Effector memory CD8-positive, alpha-beta T cell (primary cell): ENCODE data around the gene ACADS.

Source experiments
- ATAC-seq: fragments of 150-1000 bp; cut with Tn5 transposase; replicated peaks from 2 replicates; pipeline ENCODE4 v1.10.0; 2021; ENCODE audit warnings: mild to moderate bottlenecking, moderate library complexity
- DNase-seq, 3 experiments: peaks; one replicate each; pipeline ENCODE4 v3.0.0; 2021
- H3K27ac Mint-ChIP-seq, 2 donors: one replicate each; pipeline ENCODE4 v1.8.0; 2022; ENCODE audit warnings: mild to moderate bottlenecking in 2 of 2, mixed read lengths in 2 of 2, moderate library complexity in 2 of 2
- H3K27me3 Mint-ChIP-seq, 2 donors: one replicate each; pipeline ENCODE4 v1.8.0; 2022; ENCODE audit warnings: mixed read lengths in 2 of 2
- H3K36me3 Mint-ChIP-seq: one replicate; pipeline ENCODE4 v1.8.0; 2022; ENCODE audit warnings: mild to moderate bottlenecking, moderate library complexity, mixed read lengths; ENCODE audit not compliant: insufficient read depth
- H3K4me1 Mint-ChIP-seq, 2 donors: one replicate each; pipeline ENCODE4 v1.8.0; 2022; ENCODE audit warnings: low read depth in 2 of 2, mixed read lengths in 2 of 2
- H3K4me3 Mint-ChIP-seq, 2 donors: one replicate each; pipeline ENCODE4 v1.8.0; 2022; ENCODE audit warnings: mild to moderate bottlenecking in 2 of 2, mixed read lengths in 2 of 2, moderate library complexity in 2 of 2
- H3K9me3 Mint-ChIP-seq, 2 donors: one replicate each; pipeline ENCODE4 v1.8.0; 2022; ENCODE audit warnings: mixed read lengths in 2 of 2

Gene ACADS

GRCh38 chr12:120739821-120740613 is 14.4 kb downstream of the ACADS start:
- no peak for DNase-seq
- peaks cover 0 to 3% of the 10 kb centered on the region in 2 donors for H3K4me1 Mint-ChIP-seq
- H3K36me3 Mint-ChIP-seq, result no peaks in the 10 kb centered on the region
- no peak for ATAC-seq
- H3K27me3 Mint-ChIP-seq, result no peaks in the 10 kb centered on the region
- H3K9me3 Mint-ChIP-seq, result no peaks in the 10 kb centered on the region
- no peak overlapping the region for H3K4me3 Mint-ChIP-seq
- peak overlapping the region in 1 of 2 donors; percentile 32 for H3K27ac Mint-ChIP-seq

- no peak for DNase-seq
- H3K9me3 Mint-ChIP-seq, result no peaks in the 10 kb centered on the region
- H3K27me3 Mint-ChIP-seq, result no peaks in the 10 kb centered on the region
- ATAC-seq, result no peak
- H3K4me3 Mint-ChIP-seq, result no peak overlapping the region
- H3K27ac Mint-ChIP-seq, result no peak overlapping the region
- peaks cover 0 to 3% of the 10 kb centered on the region in 2 donors for H3K4me1 Mint-ChIP-seq
- no peaks in the 10 kb centered on the region for H3K36me3 Mint-ChIP-seq
Measured at GRCh38 chr12:120740871-120741270, 15.2 kb downstream of the ACADS start.

GRCh38 chr12:120741476-120742421 is 16.1 kb downstream of the ACADS start:
- ATAC-seq (no peak), DNase-seq (no peak)
- no peak overlapping the region for H3K4me3 Mint-ChIP-seq
- no peaks in the 10 kb centered on the region for H3K4me1 Mint-ChIP-seq
- no peaks in the 10 kb centered on the region for H3K9me3 Mint-ChIP-seq
- H3K36me3 Mint-ChIP-seq, result no peaks in the 10 kb centered on the region
- no peaks in the 10 kb centered on the region for H3K27me3 Mint-ChIP-seq
- H3K27ac Mint-ChIP-seq, result peak overlapping the region in 1 of 2 donors; percentile 60

- Mint-ChIP-seq H3K36me3 (no peaks in the 10 kb centered on the region), H3K4me3 (no peak overlapping the region), H3K27me3 (no peaks in the 10 kb centered on the region), H3K4me1 (peaks cover 0 to 5% of the 10 kb centered on the region in 2 donors), H3K27ac (no peak overlapping the region), H3K9me3 (no peaks in the 10 kb centered on the region)
- ATAC-seq (no peak), DNase-seq (no peak)
Measured at GRCh38 chr12:120744922-120745493, 19.4 kb downstream of the ACADS start.

GRCh38 chr12:120748242-120748641 is 22.6 kb downstream of the ACADS start:
- no peaks in the 10 kb centered on the region for H3K27me3 Mint-ChIP-seq
- H3K4me3 Mint-ChIP-seq, result no peak overlapping the region
- H3K9me3 Mint-ChIP-seq, result no peaks in the 10 kb centered on the region
- H3K27ac Mint-ChIP-seq, result no peak overlapping the region
- H3K4me1 Mint-ChIP-seq, result peaks cover 0 to 5% of the 10 kb centered on the region in 2 donors
- ATAC-seq (peak; percentile 57), DNase-seq (no peak)
- peaks cover 2% of the 10 kb centered on the region for H3K36me3 Mint-ChIP-seq

DNA sequence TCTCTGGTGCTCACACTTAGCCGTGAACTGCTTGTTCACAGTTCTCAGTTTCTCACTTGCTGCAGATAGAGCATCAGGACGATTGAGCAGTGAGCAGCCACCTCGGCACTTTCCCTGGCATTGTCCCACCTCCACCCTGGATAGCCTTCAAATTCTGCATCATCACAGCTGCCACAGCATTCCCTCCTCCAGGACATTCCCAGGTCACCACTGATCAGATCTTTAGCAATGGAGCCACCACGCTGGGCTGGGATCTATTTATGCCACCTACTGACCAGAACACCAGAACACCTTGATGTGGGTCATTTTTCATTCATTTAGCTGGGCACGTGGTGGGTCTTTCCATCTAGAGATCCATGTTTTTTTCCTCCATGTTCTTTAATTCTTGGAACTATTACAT is 23.6 kb downstream of the ACADS start:
- Mint-ChIP-seq H3K4me3 (no peak overlapping the region), H3K9me3 (no peaks in the 10 kb centered on the region), H3K36me3 (peaks cover 2% of the 10 kb centered on the region), H3K27me3 (no peaks in the 10 kb centered on the region), H3K27ac (peak overlapping the region in 1 of 2 donors; percentile 42), H3K4me1 (peaks cover 0 to 5% of the 10 kb centered on the region in 2 donors)
- no peak for ATAC-seq
- no peak for DNase-seq

- H3K27me3 Mint-ChIP-seq, result peaks cover 0 to 10% of the 10 kb centered on the region in 2 donors
- no peak overlapping the region for H3K27ac Mint-ChIP-seq
- H3K4me3 Mint-ChIP-seq, result no peak overlapping the region
- DNase-seq (no peak), ATAC-seq (no peak)
- peaks cover 0 to 5% of the 10 kb centered on the region in 2 donors for H3K4me1 Mint-ChIP-seq
- H3K36me3 Mint-ChIP-seq, result peaks cover 2% of the 10 kb centered on the region
- peaks cover 0 to 3% of the 10 kb centered on the region in 2 donors for H3K9me3 Mint-ChIP-seq
Measured at GRCh38 chr12:120750806-120751205, 25.2 kb downstream of the ACADS start.

DNA sequence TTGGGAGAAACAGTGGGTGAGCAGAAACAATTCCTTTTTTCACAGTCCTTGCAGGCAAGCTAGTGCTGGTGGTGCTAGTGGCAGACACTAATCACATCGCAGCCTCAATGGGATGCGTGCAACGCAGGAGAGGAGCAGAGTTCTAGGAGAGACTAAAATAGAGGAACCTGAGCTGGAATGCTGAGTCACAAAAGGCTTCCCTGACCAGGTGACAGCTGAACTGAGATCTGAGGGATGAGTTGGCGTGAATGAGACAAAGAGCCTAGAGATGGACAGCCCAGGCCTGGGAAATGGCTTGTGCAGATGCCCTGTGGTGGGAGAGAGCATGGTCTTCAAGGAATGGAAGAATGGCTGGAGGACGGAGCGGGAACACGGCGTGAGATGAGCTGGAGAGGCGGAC is 25.8 kb downstream of the ACADS start:
- H3K4me1 Mint-ChIP-seq, result peaks cover 0 to 5% of the 10 kb centered on the region in 2 donors
- no peak overlapping the region for H3K4me3 Mint-ChIP-seq
- DNase-seq, result no peak
- no peak overlapping the region for H3K27ac Mint-ChIP-seq
- ATAC-seq, result no peak
- peaks cover 0 to 10% of the 10 kb centered on the region in 2 donors for H3K27me3 Mint-ChIP-seq
- peaks cover 0 to 3% of the 10 kb centered on the region in 2 donors for H3K9me3 Mint-ChIP-seq
- H3K36me3 Mint-ChIP-seq, result peaks cover 2% of the 10 kb centered on the region

GRCh38 chr12:120754792-120755191 is 29.2 kb downstream of the ACADS start:
- Mint-ChIP-seq H3K4me3 (no peak overlapping the region), H3K36me3 (peaks cover 2% of the 10 kb centered on the region), H3K4me1 (no peaks in the 10 kb centered on the region), H3K9me3 (peaks cover 0 to 3% of the 10 kb centered on the region in 2 donors), H3K27me3 (peaks cover 0 to 10% of the 10 kb centered on the region in 2 donors), H3K27ac (no peak overlapping the region)
- ATAC-seq (no peak), DNase-seq (no peak)

DNA sequence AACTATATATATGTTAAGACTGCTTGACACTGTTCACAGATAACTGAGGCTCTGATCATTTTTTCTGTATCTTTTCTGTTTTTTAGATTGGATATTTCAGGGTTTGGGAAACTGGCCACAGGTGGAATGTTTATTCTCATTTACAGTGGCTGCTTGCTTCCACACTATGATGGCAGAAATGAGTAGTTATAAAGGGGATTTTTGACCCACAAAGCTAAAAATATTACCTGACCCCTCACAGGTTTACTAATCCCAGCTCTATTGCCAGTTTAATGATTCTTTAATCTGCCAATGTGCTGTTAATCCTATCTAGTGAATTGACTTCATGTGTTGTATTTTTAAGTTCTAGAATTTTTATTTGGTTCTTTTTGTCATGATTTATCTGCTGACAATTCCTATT is 29.6 kb downstream of the ACADS start:
- Mint-ChIP-seq H3K9me3 (peaks cover 0 to 3% of the 10 kb centered on the region in 2 donors), H3K27me3 (peaks cover 0 to 10% of the 10 kb centered on the region in 2 donors), H3K36me3 (peaks cover 2% of the 10 kb centered on the region), H3K27ac (no peak overlapping the region), H3K4me1 (no peaks in the 10 kb centered on the region), H3K4me3 (no peak overlapping the region)
- ATAC-seq (no peak), DNase-seq (no peak)

DNA sequence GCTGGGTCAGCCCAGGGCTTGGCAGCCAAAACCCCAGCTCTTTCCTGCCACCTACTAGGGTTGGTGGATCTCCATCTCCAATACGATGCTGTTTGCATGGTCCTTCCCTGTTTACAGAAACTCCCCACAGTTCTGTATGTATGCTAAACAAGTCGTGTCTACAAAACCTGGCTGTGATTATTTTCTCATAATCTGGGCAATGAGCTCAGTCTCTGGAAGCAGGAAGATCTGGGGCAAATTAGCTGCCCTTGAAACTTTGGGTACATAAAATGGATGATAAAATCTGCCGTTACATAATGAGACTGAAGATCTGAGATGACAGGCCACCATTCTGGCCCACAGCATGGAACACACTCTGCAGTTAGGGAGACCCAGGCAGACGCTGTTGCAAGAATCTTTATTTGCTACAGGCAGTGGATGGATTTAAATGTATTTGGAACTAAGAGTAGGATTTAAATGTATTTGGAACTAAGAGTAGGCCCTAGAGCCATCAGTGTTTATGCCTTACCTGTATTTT is 31.7 kb downstream of the ACADS start:
- no peak for ATAC-seq
- Mint-ChIP-seq H3K4me3 (no peak overlapping the region), H3K27ac (no peak overlapping the region), H3K9me3 (peaks cover 0 to 3% of the 10 kb centered on the region in 2 donors), H3K36me3 (peaks cover 6% of the 10 kb centered on the region), H3K27me3 (peaks cover 0 to 10% of the 10 kb centered on the region in 2 donors), H3K4me1 (peaks cover 0 to 5% of the 10 kb centered on the region in 2 donors)
- DNase-seq, result no peak

DNA sequence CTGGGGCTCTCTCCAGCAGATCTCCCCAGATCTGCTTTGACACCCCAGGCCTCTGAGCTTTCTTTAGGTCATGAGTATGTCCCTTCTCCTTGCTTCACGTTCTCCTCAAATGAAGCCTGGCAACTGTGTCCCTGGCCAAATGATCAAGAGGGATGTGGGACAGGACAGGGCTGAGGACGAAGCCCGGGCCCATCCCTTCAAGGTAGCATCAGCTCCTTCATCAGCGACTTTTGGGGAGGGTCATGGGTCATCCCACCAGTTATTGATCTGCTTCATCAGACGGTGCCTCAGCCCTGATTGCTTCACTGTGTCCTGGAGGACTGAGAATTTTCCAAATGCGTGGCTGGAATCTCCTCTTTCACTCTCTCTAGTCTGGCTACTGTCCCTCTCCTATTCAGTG is 32.3 kb downstream of the ACADS start:
- no peak for DNase-seq
- no peak overlapping the region for H3K27ac Mint-ChIP-seq
- H3K4me3 Mint-ChIP-seq, result no peak overlapping the region
- peaks cover 0 to 10% of the 10 kb centered on the region in 2 donors for H3K27me3 Mint-ChIP-seq
- peaks cover 12% of the 10 kb centered on the region for H3K36me3 Mint-ChIP-seq
- H3K9me3 Mint-ChIP-seq, result peaks cover 0 to 3% of the 10 kb centered on the region in 2 donors
- ATAC-seq, result no peak
- H3K4me1 Mint-ChIP-seq, result peaks cover 0 to 5% of the 10 kb centered on the region in 2 donors
